Stimulated activated CD8-positive, alpha-beta memory T cell treated with anti-CD3 and anti-CD28 coated beads, Interleukin-4, amount 100 ng/mL, for 1 hour (primary cell): ENCODE measurements around the gene SELENOO.

Experiments used
- DNase-seq, 2 donors: peaks; one replicate each; pipeline ENCODE4 v3.0.0-alpha.2; 2020; ENCODE audit warnings: low read depth in 2 of 2, low spot score in 1 of 2

Gene SELENOO

GRCh38 chr22:50232481-50233151 is 31.8 kb downstream of the SELENOO start:
- DNase-seq: no peak

- no peak for DNase-seq
These were observed 32.4 kb downstream of the SELENOO start for GRCh38 chr22:50233223-50233622.

- no peak for DNase-seq
These were observed 36.1 kb downstream of the SELENOO start for GRCh38 chr22:50236731-50237409.

GRCh38 chr22:50238755-50239154 is 37.9 kb downstream of the SELENOO start:
- DNase-seq: no peak

GRCh38 chr22:50242406-50242949 is 41.7 kb downstream of the SELENOO start:
- no peak for DNase-seq

GRCh38 chr22:50243685-50244419 is 43.0 kb downstream of the SELENOO start:
- no peak for DNase-seq

- peak; percentile 84 to 89 for DNase-seq
These were observed 43.8 kb downstream of the SELENOO start, which contains the start of gene TUBGCP6 for GRCh38 chr22:50244420-50245213. Gene TUBGCP6, minus strand, starts transcription at chr22:50245023. Its CDS starts 564 bp downstream, at chr22:50244459.

GRCh38 chr22:50245214-50246072 is 44.6 kb downstream of the SELENOO start:
- no peak for DNase-seq

GRCh38 chr22:50246242-50247175 is 45.7 kb downstream of the SELENOO start:
- DNase-seq: no peak

GRCh38 chr22:50247748-50248147 is 46.9 kb downstream of the SELENOO start:
- no peak for DNase-seq

GRCh38 chr22:50248196-50249081 is 47.6 kb downstream of the SELENOO start:
- DNase-seq: no peak

GRCh38 chr22:50249341-50250248 is 48.8 kb downstream of the SELENOO start:
- no peak for DNase-seq

- no peak for DNase-seq
These were observed 49.4 kb downstream of the SELENOO start for GRCh38 chr22:50250249-50250554.

GRCh38 chr22:50250555-50251476 is 50.0 kb downstream of the SELENOO start, which contains the start of gene HDAC10:
Gene HDAC10, minus strand, starts transcription at chr22:50251265. Its CDS starts 233 bp downstream, at chr22:50251032.
- peak; percentile 41 to 60 for DNase-seq

- DNase-seq: no peak
These were observed 50.8 kb downstream of the SELENOO start for GRCh38 chr22:50251477-50252081.
